ENCODE results near the gene ZPBP2. TPM values are rescaled to one million over a fixed set of nuclear protein-coding genes. Genes with fewer than 3 reads are reported as not detected.

The ZPBP2 gene
- polyA plus RNA-seq, 4 donors: not detected

DNA sequence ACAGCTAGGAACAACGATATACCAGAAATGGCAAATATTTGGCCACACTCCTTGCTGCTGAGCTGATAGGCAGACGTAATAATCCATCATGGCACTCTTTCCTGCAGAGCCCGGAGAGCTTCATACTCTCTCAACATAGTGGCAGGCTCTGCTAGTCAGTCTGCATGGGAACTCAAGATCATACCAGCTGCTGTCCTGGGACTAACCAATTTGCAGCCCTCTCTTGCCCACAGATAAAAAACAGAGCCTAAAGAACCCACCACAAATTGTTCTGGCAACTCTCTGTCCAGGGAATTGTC is 36.9 kb downstream of the ZPBP2 start:
- DNase-seq (ENCODE audit: low read depth in 4 of 4, low spot score in 3 of 4): no peak

- DNase-seq (ENCODE audit: low read depth in 4 of 4, low spot score in 3 of 4): no peak
Observed at GRCh38 chr17:39908789-39909352, 40.9 kb downstream of the ZPBP2 start.

GRCh38 chr17:39913989-39914388 is 46.0 kb downstream of the ZPBP2 start:
- no peak for DNase-seq (ENCODE audit: low read depth in 4 of 4, low spot score in 3 of 4)

DNA sequence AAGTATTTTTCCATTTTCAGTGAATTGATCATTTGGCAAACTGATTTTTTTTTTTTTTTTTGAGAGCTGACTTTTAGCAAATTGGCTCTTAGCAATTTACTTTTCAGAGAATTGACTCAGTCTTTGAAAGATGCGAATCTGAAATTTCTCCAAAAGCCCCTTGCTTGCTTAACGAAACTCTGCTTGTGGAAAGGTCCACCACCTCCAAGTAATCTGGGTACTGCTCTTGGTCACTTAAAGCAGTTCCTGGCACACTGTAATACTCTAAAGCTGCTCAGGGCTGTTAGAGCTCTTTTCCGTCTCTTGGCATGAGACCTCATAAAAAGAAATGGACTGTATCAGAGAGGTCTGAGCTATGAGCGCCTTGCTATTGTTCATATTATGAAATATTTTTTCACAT is 47.6 kb downstream of the ZPBP2 start:
- no peak for DNase-seq (ENCODE audit: low read depth in 4 of 4, low spot score in 3 of 4)

GRCh38 chr17:39916918-39917317 is 48.9 kb downstream of the ZPBP2 start:
- no peak for DNase-seq (ENCODE audit: low read depth in 4 of 4, low spot score in 3 of 4)

DNA sequence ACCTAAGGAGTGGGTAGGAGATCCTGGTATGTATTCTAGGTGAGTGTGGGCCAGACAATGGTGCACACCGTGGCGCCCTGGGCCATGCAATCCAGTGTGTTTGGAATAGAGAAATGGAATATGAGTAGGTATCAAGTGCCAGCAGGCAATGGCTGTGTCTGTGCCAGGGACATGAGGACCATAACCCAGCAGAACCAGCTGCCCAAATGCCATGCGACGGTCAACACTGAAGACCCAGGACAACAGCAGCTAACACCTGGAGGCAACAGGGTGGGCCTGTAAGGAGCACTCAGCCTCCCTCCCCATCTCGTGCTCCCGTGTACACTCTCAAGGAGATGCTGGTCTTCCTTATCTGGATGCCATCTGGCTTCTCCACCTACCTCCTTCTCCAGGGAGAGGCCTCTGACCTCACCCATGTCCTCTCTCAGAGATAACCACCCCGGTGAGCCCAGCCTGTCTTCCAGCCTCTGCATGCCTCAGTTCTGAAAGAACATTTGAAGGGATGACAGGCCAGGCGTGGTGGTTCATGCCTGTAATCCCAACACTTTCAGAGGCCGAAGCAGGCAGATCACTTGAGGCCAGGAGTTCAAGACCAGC is 51.2 kb downstream of the ZPBP2 start:
- DNase-seq (ENCODE audit: low read depth in 4 of 4, low spot score in 3 of 4): no peak

- no peak for DNase-seq (ENCODE audit: low read depth in 4 of 4, low spot score in 3 of 4)
Observed at GRCh38 chr17:39920218-39921210, 52.5 kb downstream of the ZPBP2 start.

- DNase-seq (ENCODE audit: low read depth in 4 of 4, low spot score in 3 of 4): no peak
Observed at GRCh38 chr17:39921323-39921722, 53.3 kb downstream of the ZPBP2 start.

DNA sequence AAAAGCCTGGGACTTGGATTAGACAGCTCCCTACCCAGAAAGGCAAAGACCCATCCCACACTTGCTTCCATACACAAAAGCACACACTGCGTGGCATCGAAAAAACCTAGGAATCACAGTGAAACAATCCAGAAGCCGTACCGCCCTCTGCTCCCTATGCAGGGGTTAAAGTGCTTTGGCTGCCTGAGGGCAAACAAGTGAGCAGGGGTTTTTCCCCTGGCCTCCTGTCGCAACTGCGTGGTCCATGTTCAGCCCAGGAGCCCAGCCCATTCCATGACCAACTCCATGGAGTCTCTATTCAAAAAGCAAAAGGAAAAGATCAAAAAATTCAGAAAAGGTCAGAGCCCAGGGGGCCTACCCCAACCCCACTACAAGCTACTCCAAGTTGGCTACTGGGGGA is 54.0 kb downstream of the ZPBP2 start:
- DNase-seq (ENCODE audit: low read depth in 4 of 4, low spot score in 3 of 4): no peak

DNA sequence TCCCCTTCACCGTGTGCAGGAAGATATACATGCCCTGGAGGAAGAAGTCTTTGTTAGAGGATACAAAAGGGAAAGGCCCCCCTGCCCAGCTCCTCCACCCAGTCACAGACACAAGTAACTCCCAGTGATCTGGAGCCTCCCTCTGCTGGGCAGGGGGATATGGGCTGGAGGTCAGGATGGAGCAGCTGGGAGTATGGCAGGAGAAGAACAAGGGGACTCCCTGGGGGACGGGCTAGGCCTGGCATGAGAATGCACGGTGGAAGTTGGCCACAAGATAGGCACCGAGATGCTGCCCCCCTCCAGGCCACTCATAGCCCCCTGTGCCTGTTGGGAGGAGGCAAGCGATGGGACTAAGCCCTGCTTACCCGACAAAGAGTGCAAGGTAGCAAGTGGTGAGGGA is 55.2 kb downstream of the ZPBP2 start:
- DNase-seq (ENCODE audit: low read depth in 4 of 4, low spot score in 3 of 4): no peak

DNA sequence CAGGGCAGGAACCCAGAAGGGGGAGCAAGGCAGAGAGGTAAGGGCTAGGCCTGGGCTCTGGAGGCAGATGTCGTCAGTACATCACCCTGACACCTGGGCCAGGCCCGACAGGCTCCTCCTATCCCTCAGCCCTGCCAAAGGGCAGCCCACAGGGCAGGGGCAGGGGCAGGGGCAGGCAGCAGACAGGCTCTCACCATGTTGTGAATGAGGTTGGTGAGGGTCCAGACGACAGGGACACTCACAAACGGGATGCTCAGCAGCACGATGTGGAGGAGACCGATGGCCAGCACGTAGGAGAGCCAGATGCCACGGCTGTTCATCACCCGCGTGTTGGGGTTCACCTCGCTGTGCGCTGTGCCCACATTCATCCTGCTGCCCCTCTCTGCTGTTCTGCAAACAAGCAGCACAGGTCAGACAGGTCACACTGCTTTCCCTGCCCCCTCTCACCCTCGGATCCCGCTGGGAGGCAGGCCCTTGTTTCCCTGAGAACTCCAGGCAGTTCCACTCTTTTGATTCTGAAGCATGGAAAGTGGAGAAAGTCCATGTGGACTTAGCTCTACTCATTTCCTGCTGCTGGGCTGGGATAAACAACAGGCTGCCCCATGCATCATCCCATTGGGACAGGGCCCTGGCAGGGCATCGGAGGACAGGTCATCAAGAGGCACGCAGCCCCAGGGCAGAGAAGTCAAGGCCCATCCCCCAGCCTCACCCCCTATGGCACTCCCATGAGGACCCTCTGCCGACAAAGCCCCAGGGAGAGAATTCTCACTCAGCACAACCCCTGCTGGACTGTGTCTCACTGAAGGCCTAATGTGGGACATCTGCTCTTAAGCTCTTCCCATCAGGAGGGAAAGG is 56.1 kb downstream of the ZPBP2 start:
- DNase-seq (ENCODE audit: low read depth in 4 of 4, low spot score in 3 of 4): no peak

DNA sequence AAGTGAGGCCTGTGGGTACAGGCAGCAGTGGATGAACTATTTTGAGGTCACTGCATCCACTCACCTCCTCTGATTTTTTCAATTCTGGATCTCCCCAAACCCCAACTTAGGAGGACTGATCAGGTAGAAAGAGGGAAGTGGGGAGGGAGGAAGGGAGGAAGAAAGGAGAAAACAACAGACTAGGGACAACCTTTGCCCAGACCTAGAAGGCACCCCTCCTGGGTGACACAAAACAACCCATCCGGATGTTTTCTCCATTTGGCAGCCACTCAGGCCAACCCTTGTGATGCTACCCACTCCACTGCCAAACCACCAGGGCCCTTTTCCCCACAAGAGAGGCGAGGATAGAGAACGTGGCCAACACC is 56.7 kb downstream of the ZPBP2 start:
- DNase-seq (ENCODE audit: low read depth in 4 of 4, low spot score in 3 of 4): no peak

GRCh38 chr17:39925282-39926134 is 57.5 kb downstream of the ZPBP2 start:
- no peak for DNase-seq (ENCODE audit: low read depth in 4 of 4, low spot score in 3 of 4)

GRCh38 chr17:39926135-39926587 is 58.2 kb downstream of the ZPBP2 start:
- no peak for DNase-seq (ENCODE audit: low read depth in 4 of 4, low spot score in 3 of 4)

DNA sequence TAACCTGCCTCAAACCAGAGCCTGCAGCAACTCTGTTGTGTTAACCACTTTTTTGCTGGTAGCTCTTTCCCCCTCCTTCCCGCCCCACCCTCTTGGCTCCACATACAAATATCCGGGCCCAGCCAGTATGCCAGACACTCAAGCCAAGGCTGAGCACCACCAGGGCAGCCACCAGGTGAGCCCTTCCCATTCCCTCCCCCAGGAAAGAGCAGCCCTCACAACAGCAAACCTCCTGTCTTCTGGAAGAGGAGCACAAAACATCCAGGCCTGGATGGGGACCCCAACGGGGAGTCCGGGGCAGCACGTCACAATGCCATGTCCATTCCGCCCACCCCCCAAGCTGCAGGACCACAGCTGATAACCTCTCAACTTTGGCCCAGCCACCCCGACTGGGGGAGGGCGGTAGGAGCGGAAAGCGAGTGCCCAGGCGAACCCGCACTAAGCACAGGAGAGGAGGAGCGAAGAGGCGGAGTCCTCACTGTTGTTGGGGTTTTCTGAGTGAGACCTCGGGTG is 58.6 kb downstream of the ZPBP2 start:
- DNase-seq (ENCODE audit: low read depth in 4 of 4, low spot score in 3 of 4): no peak

Other genes starting within 250 kb of the ZPBP2 start
- gene PPP1R1B, start 241.2 kb upstream of the ZPBP2 start, polyA plus RNA-seq (ENCODE audit: insufficient read length in 4 of 4): 10 to 100 TPM; 12.2 to 46.4 (median 20.3) TPM
- 10 to 100 TPM; 41.7 to 58.7 (median 49.5) TPM for gene STARD3, start 231.1 kb upstream of the ZPBP2 start, polyA plus RNA-seq (ENCODE audit: insufficient read length in 4 of 4)
- 1 to 10 TPM in 3 of 4 donors, under 1 TPM in 1; 0.96 to 2.9 (median 1.8) TPM for gene TCAP, start 202.9 kb upstream of the ZPBP2 start, polyA plus RNA-seq (ENCODE audit: insufficient read length in 4 of 4)
- gene PNMT, start 199.7 kb upstream of the ZPBP2 start, polyA plus RNA-seq (ENCODE audit: insufficient read length in 4 of 4): 1 to 10 TPM in 3 of 4 donors, under 1 TPM in 1; 0.22 to 4.5 (median 1.8) TPM
- gene PGAP3, start 180.1 kb upstream of the ZPBP2 start, polyA plus RNA-seq (ENCODE audit: insufficient read length in 4 of 4): 10 to 100 TPM; 26.5 to 45.9 (median 33.8) TPM
- 100 to 1,000 TPM; 103 to 205 (median 178) TPM for gene ERBB2, start 168.1 kb upstream of the ZPBP2 start, polyA plus RNA-seq (ENCODE audit: insufficient read length in 4 of 4)
- 10 to 100 TPM; 19.6 to 37.8 (median 34.2) TPM for gene MIEN1, start 137.7 kb upstream of the ZPBP2 start, polyA plus RNA-seq (ENCODE audit: insufficient read length in 4 of 4)
- gene GRB7, start 130.3 kb upstream of the ZPBP2 start, polyA plus RNA-seq (ENCODE audit: insufficient read length in 4 of 4): 10 to 100 TPM in 3 of 4 donors, 1 to 10 TPM in 1; 2.7 to 48.8 (median 33.1) TPM
- gene IKZF3, start 3.9 kb upstream of the ZPBP2 start, polyA plus RNA-seq (ENCODE audit: insufficient read length in 4 of 4): under 1 TPM; 0.23 to 0.35 (median 0.30) TPM
- 10 to 100 TPM in 3 of 4 donors, 1 to 10 TPM in 1; 8.2 to 34.0 (median 14.7) TPM for gene GSDMB, start 50.4 kb downstream of the ZPBP2 start, polyA plus RNA-seq (ENCODE audit: insufficient read length in 4 of 4)
- 100 to 1,000 TPM in 2 of 4 donors, 10 to 100 TPM in 2; 89.8 to 105 (median 98.7) TPM for gene ORMDL3, start 59.4 kb downstream of the ZPBP2 start, polyA plus RNA-seq (ENCODE audit: insufficient read length in 4 of 4)
- not detected for gene LRRC3C, start 59.5 kb downstream of the ZPBP2 start, polyA plus RNA-seq (ENCODE audit: insufficient read length in 4 of 4)
- gene GSDMA, start 94.8 kb downstream of the ZPBP2 start, polyA plus RNA-seq (ENCODE audit: insufficient read length in 4 of 4): 1 to 10 TPM in 3 of 4 donors, under 1 TPM in 1; 0.20 to 3.7 (median 2.4) TPM
- 100 to 1,000 TPM in 2 of 4 donors, 10 to 100 TPM in 2; 87.3 to 122 (median 107) TPM for gene PSMD3, start 112.6 kb downstream of the ZPBP2 start, polyA plus RNA-seq (ENCODE audit: insufficient read length in 4 of 4)
- gene CSF3, start 147.2 kb downstream of the ZPBP2 start, polyA plus RNA-seq (ENCODE audit: insufficient read length in 4 of 4): under 1 TPM in 1 of 4 donors, not detected in 3; 0.23 TPM
- gene MED24, start 186.2 kb downstream of the ZPBP2 start, polyA plus RNA-seq (ENCODE audit: insufficient read length in 4 of 4): 100 to 1,000 TPM in 2 of 4 donors, 10 to 100 TPM in 2; 83.4 to 132 (median 104) TPM
- 10 to 100 TPM; 47.8 to 83.6 (median 52.8) TPM for gene THRA, start 194.8 kb downstream of the ZPBP2 start, polyA plus RNA-seq (ENCODE audit: insufficient read length in 4 of 4)
- 1 to 10 TPM; 3.1 to 5.5 (median 4.2) TPM for gene NR1D1, start 232.4 kb downstream of the ZPBP2 start, polyA plus RNA-seq (ENCODE audit: insufficient read length in 4 of 4)

Data from left renal pelvis (tissue), 4 donors.